NT2/D1 (cell line): ENCODE measurements around the gene SLC25A21.
"Not testable (repeated sequence)": the region's sequence is repeated elsewhere in the genome, so short reads cannot be mapped to it uniquely, and the experiment has no call there.

Experiments used
- SUZ12 ChIP-seq: IDR thresholded peaks from 2 replicates; pipeline ENCODE4 v1.6.1; 2011; ENCODE audit not compliant: insufficient read length, insufficient read depth; ENCODE audit errors: extremely low read depth
- YY1 ChIP-seq: IDR thresholded peaks from 2 replicates; pipeline ENCODE4 v1.6.1; 2011; ENCODE audit not compliant: insufficient read length, insufficient read depth
- ZNF274 ChIP-seq: IDR thresholded peaks from 2 replicates; pipeline ENCODE4 v1.6.1; 2011; ENCODE audit warnings: mild to moderate bottlenecking, low read depth, low read length

- not testable (repeated sequence) for TF ChIP-seq ZNF274, YY1, SUZ12
Observed at GRCh38 chr14:36862237-36862636, 310.2 kb downstream of the SLC25A21 start.
